Smooth muscle cell (in vitro differentiated cells): Measurements from ENCODE around the gene DIO3. TPM values are rescaled to one million over a fixed set of nuclear protein-coding genes. Genes with fewer than 3 reads are reported as not detected.
A peak's percentile ranks its signal among the peaks of the same experiment; 100 is the strongest.

ENCODE experiments used
- DNase-seq: peaks from one replicate; lab custom pipeline; 2025; ENCODE audit not compliant: unreplicated experiment; lab: John Stamatoyannopoulos, UW
- H2AFZ ChIP-seq: fragments of 200-600 bp; sonication (generic); 2 replicates; pipeline ENCODE4 v1.6.0; 2016; ENCODE audit warnings: antibody characterized with exemption, low read depth, mild to moderate bottlenecking
- H3F3A ChIP-seq: fragments of 200-600 bp; sonication (generic); 2 replicates; pipeline ENCODE4 v1.6.0; 2017; ENCODE audit warnings: antibody characterized with exemption, low read depth
- H3K27ac ChIP-seq: fragments of 200-600 bp; sonication (generic); 2 replicates; pipeline ENCODE4 v1.5.1; 2016; ENCODE audit warnings: low read depth, mild to moderate bottlenecking
- H3K27me3 ChIP-seq: fragments of 200-600 bp; sonication (generic); 2 replicates; pipeline ENCODE4 v1.6.1; 2016; ENCODE audit warnings: low read depth, mild to moderate bottlenecking
- H3K36me3 ChIP-seq: fragments of 200-600 bp; sonication (generic); 2 replicates; pipeline ENCODE4 v1.5.1; 2016; ENCODE audit warnings: low read depth
- H3K4me1 ChIP-seq: fragments of 200-600 bp; sonication (generic); 2 replicates; pipeline ENCODE4 v1.5.1; 2016; ENCODE audit warnings: low read depth
- H3K4me2 ChIP-seq: fragments of 200-600 bp; sonication (generic); 2 replicates; pipeline ENCODE4 v1.6.0; 2016; ENCODE audit warnings: mild to moderate bottlenecking
- H3K4me3 ChIP-seq: fragments of 200-600 bp; sonication (generic); 2 replicates; pipeline ENCODE4 v1.5.1; 2016; ENCODE audit warnings: mild to moderate bottlenecking
- H3K79me2 ChIP-seq: fragments of 200-600 bp; sonication (generic); 2 replicates; pipeline ENCODE4 v1.6.0; 2016; ENCODE audit warnings: low read depth, mild to moderate bottlenecking
- H3K9ac ChIP-seq: fragments of 200-600 bp; sonication (generic); 2 replicates; pipeline ENCODE4 v1.6.0; 2016; ENCODE audit warnings: low read depth
- H3K9me3 ChIP-seq: fragments of 200-600 bp; sonication (generic); replicated peaks from 2 replicates; pipeline ENCODE4 v1.5.1; 2016; ENCODE audit warnings: low read depth
- H4K20me1 ChIP-seq: fragments of 200-600 bp; sonication (generic); 2 replicates; pipeline ENCODE4 v1.6.0; 2016; ENCODE audit warnings: low read depth
- CTCF ChIP-seq: fragments of 200-600 bp; sonication (generic); IDR thresholded peaks from 2 replicates; pipeline ENCODE4 v1.5.1; 2017; ENCODE audit warnings: borderline replicate concordance, mild to moderate bottlenecking, antibody characterized with exemption; ENCODE audit not compliant: insufficient read depth, poor library complexity, severe bottlenecking
- WGBS: methylation state at CpG from one replicate; pipeline ENCODE4 v1.1.7; 2016; ENCODE audit warnings: low lambda C conversion rate; 5-methylcytosine and 5-hydroxymethylcytosine counted together
- polyA plus RNA-seq: library from polyadenylated mRNA; unstranded; fragments of >200 nt; fragmentation: Nextera tagmentation; extraction: Ambion mirVana; gene quantifications from 2 replicates; pipeline ENCODE4 v1.2.1, GENCODE V29; 2016
- total RNA-seq: library from RNA; depleted of rRNA; stranded (reverse); fragments of >200 nt; gene quantifications from 2 replicates; pipeline ENCODE4 v1.2.3, GENCODE V29; 2014

DIO3 gene
- total and polyA plus RNA-seq, 2 experiments from 2014 or later: 21.0 to 36.5 TPM

GRCh38 chr14:101556566-101557320, 4.6 kb upstream of the DIO3 start:
- Histone ChIP-seq H4K20me1 (peaks cover 19% of the 10 kb centered on the region), H3K9me3 (no peaks in the 10 kb centered on the region), H3K36me3 (no peaks in the 10 kb centered on the region), H3K4me2 (no peak overlapping the region), H3K9ac (no peak overlapping the region), H3K27me3 (peaks cover 11% of the 10 kb centered on the region), H3F3A (no peaks in the 10 kb centered on the region), H3K4me3 (no peak overlapping the region), H2AFZ (no peak overlapping the region), H3K4me1 (peaks cover 5% of the 10 kb centered on the region), H3K79me2 (peaks cover 18% of the 10 kb centered on the region), H3K27ac (no peak overlapping the region)
- WGBS: 90% methylated on average over 13 of the region's 13 CpGs
- DNase-seq: no peak
- TF ChIP-seq CTCF: no peak

GRCh38 chr14:101557321-101557695, 4.0 kb upstream of the DIO3 start:
- Histone ChIP-seq H3K9ac (no peak overlapping the region), H3K79me2 (peaks cover 18% of the 10 kb centered on the region), H3K4me2 (no peak overlapping the region), H4K20me1 (peaks cover 19% of the 10 kb centered on the region), H3K4me1 (peaks cover 5% of the 10 kb centered on the region), H3K4me3 (no peak overlapping the region), H3K9me3 (no peaks in the 10 kb centered on the region), H3K36me3 (no peaks in the 10 kb centered on the region), H3K27ac (no peak overlapping the region), H2AFZ (no peak overlapping the region), H3F3A (no peaks in the 10 kb centered on the region), H3K27me3 (peaks cover 16% of the 10 kb centered on the region)
- no peak for TF ChIP-seq CTCF
- 94% methylated on average over 7 of the region's 7 CpGs for WGBS
- DNase-seq: no peak

- H3K27me3 ChIP-seq: peaks cover 24% of the 10 kb centered on the region
- no peaks in the 10 kb centered on the region for H3F3A ChIP-seq
- peaks cover 5% of the 10 kb centered on the region for H3K4me1 ChIP-seq
- peaks cover 18% of the 10 kb centered on the region for H3K79me2 ChIP-seq
- H3K4me3 ChIP-seq: peak overlapping the region; percentile 79
- WGBS: 93% methylated on average over 9 of the region's 11 CpGs
- H3K4me2 ChIP-seq: peak overlapping the region; percentile 92
- no peak for TF ChIP-seq CTCF
- no peaks in the 10 kb centered on the region for H3K9me3 ChIP-seq
- no peaks in the 10 kb centered on the region for H3K36me3 ChIP-seq
- H3K9ac ChIP-seq: no peak overlapping the region
- H2AFZ ChIP-seq: no peak overlapping the region
- no peak overlapping the region for H3K27ac ChIP-seq
- no peak for DNase-seq
- peaks cover 19% of the 10 kb centered on the region for H4K20me1 ChIP-seq
These were observed 3.2 kb upstream of the DIO3 start for GRCh38 chr14:101557811-101558738.
